Endothelial cell (in vitro differentiated cells): ENCODE measurements around the gene SECTM1. TPM values are rescaled to one million over a fixed set of nuclear protein-coding genes. Genes with fewer than 3 reads are reported as not detected.

ENCODE experiments used
- DNase-seq: peaks from one replicate; pipeline ENCODE4 v3.0.0; 2021; ENCODE audit warnings: low spot score
- H3K27ac Mint-ChIP-seq: one replicate; pipeline ENCODE4 v1.8.0; 2021; ENCODE audit warnings: mixed read lengths, inconsistent platforms; ENCODE audit not compliant: unreplicated experiment
- H3K27me3 Mint-ChIP-seq: one replicate; pipeline ENCODE4 v1.8.0; 2021; ENCODE audit warnings: mild to moderate bottlenecking, moderate library complexity, mixed read lengths, inconsistent platforms; ENCODE audit not compliant: unreplicated experiment
- H3K36me3 Mint-ChIP-seq: one replicate; pipeline ENCODE4 v1.8.0; 2021; ENCODE audit warnings: mild to moderate bottlenecking, low read depth, mixed read lengths, inconsistent platforms; ENCODE audit not compliant: unreplicated experiment
- H3K4me1 Mint-ChIP-seq: one replicate; pipeline ENCODE4 v1.8.0; 2021; ENCODE audit warnings: mild to moderate bottlenecking, mixed read lengths, inconsistent platforms; ENCODE audit not compliant: unreplicated experiment
- H3K4me3 Mint-ChIP-seq: one replicate; pipeline ENCODE4 v1.8.0; 2021; ENCODE audit warnings: mild to moderate bottlenecking, mixed read lengths, inconsistent platforms; ENCODE audit not compliant: unreplicated experiment
- H3K9me3 Mint-ChIP-seq: one replicate; pipeline ENCODE4 v1.8.0; 2021; ENCODE audit warnings: mixed read lengths, inconsistent platforms; ENCODE audit not compliant: unreplicated experiment
- CTCF ChIP-seq: fragments of 200-600 bp; sonication (generic); IDR thresholded peaks from one replicate; pipeline ENCODE4 v1.5.0; 2021; ENCODE audit warnings: antibody characterized with exemption; ENCODE audit not compliant: unreplicated experiment
- total RNA-seq: library from RNA; stranded (reverse); fragmentation: NEBNext Ultra II Directional; extraction: Animal tissue kit (Norgen Biotek cat#: 25700); gene quantifications from one replicate; pipeline ENCODE4 v1.2.1, GENCODE V29; 2021; ENCODE audit not compliant: unreplicated experiment

The SECTM1 gene
- total RNA-seq, 1 donor from 2014 or later = not detected

- TF ChIP-seq CTCF = no peak
- Mint-ChIP-seq H3K9me3 (no peaks in the 10 kb centered on the region), H3K27me3 (peaks cover 6% of the 10 kb centered on the region), H3K4me3 (no peak overlapping the region), H3K27ac (no peak overlapping the region), H3K36me3 (no peaks in the 10 kb centered on the region), H3K4me1 (no peaks in the 10 kb centered on the region)
- DNase-seq = no peak
These were observed 22.7 kb downstream of the SECTM1 start for GRCh38 chr17:82310877-82311276.

- no peak for TF ChIP-seq CTCF
- DNase-seq = no peak
- no peaks in the 10 kb centered on the region for H3K9me3 Mint-ChIP-seq
- no peak overlapping the region for H3K27ac Mint-ChIP-seq
- H3K4me3 Mint-ChIP-seq = no peak overlapping the region
- H3K4me1 Mint-ChIP-seq = no peaks in the 10 kb centered on the region
- peaks cover 6% of the 10 kb centered on the region for H3K27me3 Mint-ChIP-seq
- H3K36me3 Mint-ChIP-seq = no peaks in the 10 kb centered on the region
These were observed 23.7 kb downstream of the SECTM1 start for GRCh38 chr17:82309656-82310570.

- Mint-ChIP-seq H3K9me3 (no peaks in the 10 kb centered on the region), H3K4me1 (no peaks in the 10 kb centered on the region), H3K27me3 (peaks cover 6% of the 10 kb centered on the region), H3K4me3 (no peak overlapping the region), H3K27ac (no peak overlapping the region), H3K36me3 (no peaks in the 10 kb centered on the region)
- no peak for TF ChIP-seq CTCF
- no peak for DNase-seq
These were observed 27.8 kb downstream of the SECTM1 start for GRCh38 chr17:82305727-82306300.

- Mint-ChIP-seq H3K36me3 (no peaks in the 10 kb centered on the region), H3K4me1 (no peaks in the 10 kb centered on the region), H3K9me3 (no peaks in the 10 kb centered on the region), H3K4me3 (no peak overlapping the region), H3K27me3 (peaks cover 6% of the 10 kb centered on the region), H3K27ac (no peak overlapping the region)
- no peak for DNase-seq
- TF ChIP-seq CTCF = no peak
These were observed 28.5 kb downstream of the SECTM1 start for GRCh38 chr17:82304826-82305726.
